Nephron progenitor cell (in vitro differentiated cells): ENCODE results near the gene NGRN.
A peak's percentile ranks its signal among the peaks of the same experiment; 100 is the strongest.

ENCODE experiments used
- DNase-seq: peaks from one replicate; pipeline ENCODE4 v3.0.0; 2021
- H3K27ac Mint-ChIP-seq: 2 replicates; pipeline ENCODE4 v1.8.0; 2021; ENCODE audit warnings: mild to moderate bottlenecking, moderate library complexity, mixed read lengths
- H3K27me3 Mint-ChIP-seq: 2 replicates; pipeline ENCODE4 v1.8.0; 2021; ENCODE audit warnings: mild to moderate bottlenecking, low read depth, mixed read lengths; ENCODE audit not compliant: poor library complexity
- H3K36me3 Mint-ChIP-seq: 2 replicates; pipeline ENCODE4 v1.8.0; 2021; ENCODE audit warnings: low read depth, mixed read lengths
- H3K4me1 Mint-ChIP-seq: 2 replicates; pipeline ENCODE4 v1.8.0; 2021; ENCODE audit warnings: mixed read lengths
- H3K4me3 Mint-ChIP-seq: 2 replicates; pipeline ENCODE4 v1.8.0; 2021; ENCODE audit warnings: mild to moderate bottlenecking, moderate library complexity, mixed read lengths
- H3K9me3 Mint-ChIP-seq: 2 replicates; pipeline ENCODE4 v1.8.0; 2021; ENCODE audit warnings: mild to moderate bottlenecking, moderate library complexity, mixed read lengths
- TF ChIP-seq, protein P1 (sequence below): fragments of 200-600 bp; sonication (generic); IDR thresholded peaks from 2 replicates; pipeline ENCODE4 v1.5.0; 2021; ENCODE audit warnings: antibody characterized with exemption

The NGRN gene

DNA sequence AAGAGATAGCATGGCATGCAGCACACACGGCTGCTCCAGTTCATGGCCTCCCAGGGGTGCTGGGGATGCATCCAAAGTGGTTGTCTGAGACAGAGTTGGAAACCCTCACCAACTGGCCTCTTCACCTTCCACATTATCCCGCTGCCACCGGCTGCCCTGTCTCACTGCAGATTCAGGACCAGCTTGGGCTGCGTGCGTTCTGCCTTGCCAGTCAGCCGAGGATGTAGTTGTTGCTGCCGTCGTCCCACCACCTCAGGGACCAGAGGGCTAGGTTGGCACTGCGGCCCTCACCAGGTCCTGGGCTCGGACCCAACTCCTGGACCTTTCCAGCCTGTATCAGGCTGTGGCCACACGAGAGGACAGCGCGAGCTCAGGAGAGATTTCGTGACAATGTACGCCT lies 36.5 kb upstream of the NGRN start:
- TF ChIP-seq, protein P1, sequence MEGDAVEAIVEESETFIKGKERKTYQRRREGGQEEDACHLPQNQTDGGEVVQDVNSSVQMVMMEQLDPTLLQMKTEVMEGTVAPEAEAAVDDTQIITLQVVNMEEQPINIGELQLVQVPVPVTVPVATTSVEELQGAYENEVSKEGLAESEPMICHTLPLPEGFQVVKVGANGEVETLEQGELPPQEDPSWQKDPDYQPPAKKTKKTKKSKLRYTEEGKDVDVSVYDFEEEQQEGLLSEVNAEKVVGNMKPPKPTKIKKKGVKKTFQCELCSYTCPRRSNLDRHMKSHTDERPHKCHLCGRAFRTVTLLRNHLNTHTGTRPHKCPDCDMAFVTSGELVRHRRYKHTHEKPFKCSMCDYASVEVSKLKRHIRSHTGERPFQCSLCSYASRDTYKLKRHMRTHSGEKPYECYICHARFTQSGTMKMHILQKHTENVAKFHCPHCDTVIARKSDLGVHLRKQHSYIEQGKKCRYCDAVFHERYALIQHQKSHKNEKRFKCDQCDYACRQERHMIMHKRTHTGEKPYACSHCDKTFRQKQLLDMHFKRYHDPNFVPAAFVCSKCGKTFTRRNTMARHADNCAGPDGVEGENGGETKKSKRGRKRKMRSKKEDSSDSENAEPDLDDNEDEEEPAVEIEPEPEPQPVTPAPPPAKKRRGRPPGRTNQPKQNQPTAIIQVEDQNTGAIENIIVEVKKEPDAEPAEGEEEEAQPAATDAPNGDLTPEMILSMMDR, result no peak
- Mint-ChIP-seq H3K27ac (peak overlapping the region; percentile 20), H3K4me1 (peaks cover 22% of the 10 kb centered on the region), H3K9me3 (no peaks in the 10 kb centered on the region), H3K27me3 (peaks cover 10% of the 10 kb centered on the region), H3K36me3 (peaks cover 34% of the 10 kb centered on the region), H3K4me3 (no peak overlapping the region)
- no peak for DNase-seq

GRCh38 chr15:90230071-90230494 lies 35.4 kb upstream of the NGRN start:
- no peaks in the 10 kb centered on the region for H3K9me3 Mint-ChIP-seq
- peaks cover 27% of the 10 kb centered on the region for H3K36me3 Mint-ChIP-seq
- no peak overlapping the region for H3K4me3 Mint-ChIP-seq
- peaks cover 10% of the 10 kb centered on the region for H3K27me3 Mint-ChIP-seq
- H3K27ac Mint-ChIP-seq, result no peak overlapping the region
- H3K4me1 Mint-ChIP-seq, result peaks cover 31% of the 10 kb centered on the region
- TF ChIP-seq, protein P1, result no peak
- no peak for DNase-seq

DNA sequence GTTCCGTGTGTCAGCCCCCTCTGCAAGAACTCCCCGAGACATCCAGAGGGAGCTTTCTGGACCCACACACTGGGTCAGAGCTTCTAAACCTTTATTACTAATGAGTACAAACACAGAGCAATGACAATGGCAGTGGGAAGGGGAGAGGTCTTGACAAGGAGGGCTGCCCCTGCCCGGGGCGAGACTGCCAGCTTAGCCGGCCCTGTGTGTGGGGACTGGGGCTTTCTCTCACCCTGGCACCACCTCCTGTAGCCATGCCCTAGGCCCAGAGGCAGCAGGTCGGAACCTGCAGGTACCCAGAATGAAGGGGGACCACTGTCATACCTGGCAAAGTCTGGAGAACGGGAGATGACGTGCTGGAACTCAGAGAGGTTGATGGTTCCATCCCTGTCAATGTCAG lies 34.9 kb upstream of the NGRN start:
- Mint-ChIP-seq H3K27me3 (peaks cover 10% of the 10 kb centered on the region), H3K4me1 (peaks cover 32% of the 10 kb centered on the region), H3K4me3 (no peak overlapping the region), H3K36me3 (peaks cover 27% of the 10 kb centered on the region), H3K27ac (no peak overlapping the region), H3K9me3 (no peaks in the 10 kb centered on the region)
- no peak for DNase-seq
- TF ChIP-seq, protein P1, result no peak

DNA sequence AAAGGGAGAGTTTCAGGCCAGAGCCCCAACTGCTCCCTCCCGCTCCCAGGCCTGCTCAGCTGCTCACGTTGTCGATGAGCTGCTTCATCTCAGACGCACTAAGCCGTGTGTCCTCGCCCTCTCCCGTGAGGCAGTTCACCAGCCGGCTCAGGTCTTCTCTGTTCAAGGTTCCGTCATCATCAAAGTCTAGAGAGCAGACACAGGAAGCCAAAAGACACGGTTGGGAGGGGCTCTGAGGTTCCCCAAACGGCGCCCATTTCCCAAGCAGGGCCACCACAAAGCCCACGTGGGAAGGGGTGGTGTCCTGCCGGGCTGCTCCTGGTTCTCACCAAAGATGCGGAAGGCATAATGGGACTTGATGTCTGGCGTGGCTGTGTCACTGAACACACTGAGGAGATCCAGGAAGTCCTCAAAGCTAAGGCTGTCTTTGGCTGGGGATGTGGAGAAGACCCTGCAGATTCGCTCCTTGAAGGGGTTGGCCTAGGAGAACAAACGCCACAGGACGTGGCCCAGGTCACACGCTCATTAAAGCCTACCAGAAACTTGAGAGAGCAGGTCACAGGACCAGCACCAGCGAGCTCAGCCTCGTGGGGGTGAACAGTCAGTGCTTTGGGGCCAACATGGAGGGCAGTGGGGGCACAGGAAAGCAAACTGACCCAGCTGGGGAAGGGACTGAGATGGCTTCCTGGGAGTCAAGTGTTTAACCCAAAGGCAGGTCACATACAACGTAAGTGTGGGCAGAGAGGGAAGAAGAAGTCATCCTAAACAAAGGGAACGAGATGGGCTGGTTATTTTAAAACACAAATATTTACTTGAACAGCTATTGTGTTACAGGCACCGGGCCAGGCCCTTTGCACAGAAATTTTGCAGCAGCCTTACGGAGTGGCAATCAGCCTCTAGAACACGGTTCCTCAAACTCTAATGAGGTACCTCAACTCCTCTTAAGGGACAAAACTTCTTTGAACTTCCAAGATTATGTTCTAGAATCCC lies 34.1 kb upstream of the NGRN start:
- DNase-seq, result no peak
- TF ChIP-seq, protein P1, result no peak
- Mint-ChIP-seq H3K36me3 (peaks cover 27% of the 10 kb centered on the region), H3K9me3 (no peaks in the 10 kb centered on the region), H3K4me3 (peak overlapping the region; percentile 63), H3K27me3 (peaks cover 10% of the 10 kb centered on the region), H3K27ac (peak overlapping the region; percentile 85), H3K4me1 (peaks cover 32% of the 10 kb centered on the region)

DNA sequence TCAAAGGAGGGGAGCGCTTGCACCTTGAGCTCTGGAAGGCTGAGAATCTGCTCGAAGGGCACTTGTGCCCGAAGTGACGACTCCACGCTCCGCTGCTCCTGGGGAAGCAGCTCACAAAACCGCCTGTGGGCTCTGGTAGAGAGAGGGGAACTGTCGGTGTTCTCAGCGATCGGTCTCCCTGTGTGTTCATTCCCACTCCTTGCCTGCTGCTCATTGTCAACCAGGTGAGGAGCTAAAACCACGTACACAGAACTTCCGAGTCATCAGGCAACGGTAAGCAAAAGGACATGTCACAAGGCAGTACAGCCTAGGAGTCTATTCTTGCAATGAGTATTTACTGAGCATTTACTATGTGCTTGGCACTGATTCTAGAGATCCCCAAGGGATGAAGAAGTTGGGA lies 33.3 kb upstream of the NGRN start:
- peaks cover 10% of the 10 kb centered on the region for H3K27me3 Mint-ChIP-seq
- peaks cover 32% of the 10 kb centered on the region for H3K4me1 Mint-ChIP-seq
- TF ChIP-seq, protein P1, result no peak
- H3K36me3 Mint-ChIP-seq, result peaks cover 28% of the 10 kb centered on the region
- peak overlapping the region; percentile 81 for H3K4me3 Mint-ChIP-seq
- H3K9me3 Mint-ChIP-seq, result no peaks in the 10 kb centered on the region
- no peak overlapping the region for H3K27ac Mint-ChIP-seq
- no peak for DNase-seq
